IPS DF 6.9 (cell line): ENCODE results near the gene CCDC24.

Source experiments
- DNase-seq: peaks from one replicate; pipeline ENCODE4 v3.0.0-alpha.2; 2013; ENCODE audit warnings: low read depth, low spot score
- H3K27ac ChIP-seq: one replicate; pipeline ENCODE4 v1.5.1; 2013; ENCODE audit warnings: low read length, control low read depth
- H3K27me3 ChIP-seq: 2 replicates; pipeline ENCODE4 v1.6.1; 2013; ENCODE audit warnings: mild to moderate bottlenecking, low read length; ENCODE audit not compliant: control insufficient read depth, insufficient read depth
- H3K36me3 ChIP-seq: 2 replicates; pipeline ENCODE4 v1.6.1; 2013; ENCODE audit warnings: low read length; ENCODE audit not compliant: control insufficient read depth, insufficient read depth
- H3K4me1 ChIP-seq: 2 replicates; pipeline ENCODE4 v1.6.1; 2013; ENCODE audit warnings: low read length; ENCODE audit not compliant: control insufficient read depth, insufficient read depth
- H3K4me3 ChIP-seq: 2 replicates; pipeline ENCODE4 v1.5.1; 2013; ENCODE audit warnings: mild to moderate bottlenecking, low read length
- H3K9me3 ChIP-seq: 2 replicates; pipeline ENCODE4 v1.6.1; 2013; ENCODE audit warnings: low read length, inconsistent platforms; ENCODE audit not compliant: control insufficient read depth, insufficient read depth
- WGBS: extraction: QIAGEN DNeasy Blood & Tissue Kit; methylation state at CpG from one replicate; pipeline ENCODE4 v1.1.7; 2013; ENCODE audit warnings: mixed read lengths, missing lambda C conversion rate; ENCODE audit not compliant: insufficient read length, insufficient coverage; 5-methylcytosine and 5-hydroxymethylcytosine counted together

Gene CCDC24

GRCh38 chr1:44032170-44032790, 40.9 kb downstream of the CCDC24 start:
- Histone ChIP-seq H3K4me1 (peaks cover 8% of the 10 kb centered on the region; the same call in 1 of the 2 replicates), H3K27ac (no peak overlapping the region), H3K27me3 (no peaks in the 10 kb centered on the region), H3K4me3 (no peak overlapping the region), H3K9me3 (no peaks in the 10 kb centered on the region), H3K36me3 (no peaks in the 10 kb centered on the region)
- WGBS: no CpG with 5 or more reads among the region's 6 CpGs
- DNase-seq: no peak

- peaks cover 8% of the 10 kb centered on the region; the same call in 1 of the 2 replicates for H3K4me1 ChIP-seq
- H3K4me3 ChIP-seq: no peak overlapping the region
- no peaks in the 10 kb centered on the region for H3K27me3 ChIP-seq
- no peak for DNase-seq
- no peaks in the 10 kb centered on the region for H3K9me3 ChIP-seq
- H3K27ac ChIP-seq: no peak overlapping the region
- no CpG with 5 or more reads among the region's 8 CpGs for WGBS
- H3K36me3 ChIP-seq: no peaks in the 10 kb centered on the region
Measured at GRCh38 chr1:44033041-44033575, 41.7 kb downstream of the CCDC24 start.

GRCh38 chr1:44033756-44034155, 42.4 kb downstream of the CCDC24 start:
- H3K27ac ChIP-seq: no peak overlapping the region
- no peak for DNase-seq
- no peaks in the 10 kb centered on the region for H3K27me3 ChIP-seq
- peaks cover 8% of the 10 kb centered on the region; the same call in 1 of the 2 replicates for H3K4me1 ChIP-seq
- no CpG with 5 or more reads among the region's 8 CpGs for WGBS
- no peaks in the 10 kb centered on the region for H3K36me3 ChIP-seq
- no peaks in the 10 kb centered on the region for H3K9me3 ChIP-seq
- H3K4me3 ChIP-seq: no peak overlapping the region

GRCh38 chr1:44034423-44034822, 43.0 kb downstream of the CCDC24 start:
- Histone ChIP-seq H3K9me3 (no peaks in the 10 kb centered on the region), H3K27me3 (no peaks in the 10 kb centered on the region), H3K4me3 (no peak overlapping the region), H3K4me1 (peaks cover 6% of the 10 kb centered on the region; the same call in 1 of the 2 replicates), H3K27ac (no peak overlapping the region), H3K36me3 (no peaks in the 10 kb centered on the region)
- no CpG with 5 or more reads among the region's 4 CpGs for WGBS
- DNase-seq: no peak

GRCh38 chr1:44034976-44035716, 43.7 kb downstream of the CCDC24 start:
- H3K27ac ChIP-seq: no peak overlapping the region
- H3K36me3 ChIP-seq: no peaks in the 10 kb centered on the region
- no CpG with 5 or more reads among the region's 11 CpGs for WGBS
- no peaks in the 10 kb centered on the region for H3K9me3 ChIP-seq
- H3K4me3 ChIP-seq: no peak overlapping the region
- no peaks in the 10 kb centered on the region for H3K27me3 ChIP-seq
- H3K4me1 ChIP-seq: peaks cover 5% of the 10 kb centered on the region; the same call in 1 of the 2 replicates
- no peak for DNase-seq

GRCh38 chr1:44035726-44036408, 44.5 kb downstream of the CCDC24 start:
- WGBS: no CpG with 5 or more reads among the region's 8 CpGs
- H3K36me3 ChIP-seq: no peaks in the 10 kb centered on the region
- H3K9me3 ChIP-seq: no peaks in the 10 kb centered on the region
- no peak overlapping the region for H3K4me3 ChIP-seq
- no peak overlapping the region for H3K27ac ChIP-seq
- peaks cover 5% of the 10 kb centered on the region; the same call in 1 of the 2 replicates for H3K4me1 ChIP-seq
- no peaks in the 10 kb centered on the region for H3K27me3 ChIP-seq
- no peak for DNase-seq

GRCh38 chr1:44036409-44037139, 45.2 kb downstream of the CCDC24 start:
- Histone ChIP-seq H3K36me3 (no peaks in the 10 kb centered on the region), H3K27me3 (no peaks in the 10 kb centered on the region), H3K9me3 (no peaks in the 10 kb centered on the region), H3K27ac (no peak overlapping the region), H3K4me3 (no peak overlapping the region), H3K4me1 (peaks cover 5% of the 10 kb centered on the region; the same call in 1 of the 2 replicates)
- DNase-seq: no peak
- WGBS: no CpG with 5 or more reads among the region's 6 CpGs

- peaks cover 5% of the 10 kb centered on the region; the same call in 1 of the 2 replicates for H3K4me1 ChIP-seq
- H3K36me3 ChIP-seq: no peaks in the 10 kb centered on the region
- no peaks in the 10 kb centered on the region for H3K9me3 ChIP-seq
- 0 out of 2 replicates have a peak, but pooled peaks cover 1% of the 10 kb centered on the region for H3K27me3 ChIP-seq
- H3K27ac ChIP-seq: no peak overlapping the region
- DNase-seq: no peak
- no CpG with 5 or more reads among the region's 5 CpGs for WGBS
- no peak overlapping the region for H3K4me3 ChIP-seq
Measured at GRCh38 chr1:44037154-44037553, 45.8 kb downstream of the CCDC24 start.

GRCh38 chr1:44038876-44039657, 47.7 kb downstream of the CCDC24 start:
- DNase-seq: no peak
- H3K27ac ChIP-seq: no peak overlapping the region
- H3K9me3 ChIP-seq: no peaks in the 10 kb centered on the region
- 0 out of 2 replicates have a peak, but pooled peaks cover 1% of the 10 kb centered on the region for H3K27me3 ChIP-seq
- 0 out of 2 replicates have a peak, but pooled peaks cover 2% of the 10 kb centered on the region for H3K4me1 ChIP-seq
- H3K36me3 ChIP-seq: no peaks in the 10 kb centered on the region
- no CpG with 5 or more reads among the region's 2 CpGs for WGBS
- H3K4me3 ChIP-seq: no peak overlapping the region
